Central memory CD4-positive, alpha-beta T cell (primary cell): ENCODE measurements around the gene THNSL1.
"Not testable (repeated sequence)": the region's sequence is repeated elsewhere in the genome, so short reads cannot be mapped to it uniquely, and the experiment has no call there.

Experiments
- DNase-seq: peaks from one replicate; pipeline ENCODE4 v3.0.0; 2022

THNSL1 gene

DNA sequence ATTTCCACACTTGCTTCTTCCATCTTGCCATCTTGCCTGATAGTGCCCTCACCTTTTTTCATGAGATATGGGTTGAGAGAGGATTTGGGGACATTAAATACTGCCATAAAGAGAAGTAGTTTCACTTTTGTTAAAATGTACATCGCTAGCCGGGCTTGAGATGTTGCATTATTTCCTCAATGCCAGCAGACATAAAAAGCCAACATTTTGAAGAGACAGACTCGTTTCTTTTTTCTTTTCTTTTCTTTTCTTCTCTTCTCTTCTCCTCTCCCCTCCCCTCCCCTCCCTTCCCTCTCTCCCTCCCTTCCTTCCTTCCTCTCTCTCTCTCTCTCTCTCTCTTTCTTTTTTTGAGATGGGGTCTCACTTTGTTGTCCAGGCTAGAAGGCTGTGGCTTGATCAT, 18.4 kb upstream of the THNSL1 start:
- no peak for DNase-seq

DNA sequence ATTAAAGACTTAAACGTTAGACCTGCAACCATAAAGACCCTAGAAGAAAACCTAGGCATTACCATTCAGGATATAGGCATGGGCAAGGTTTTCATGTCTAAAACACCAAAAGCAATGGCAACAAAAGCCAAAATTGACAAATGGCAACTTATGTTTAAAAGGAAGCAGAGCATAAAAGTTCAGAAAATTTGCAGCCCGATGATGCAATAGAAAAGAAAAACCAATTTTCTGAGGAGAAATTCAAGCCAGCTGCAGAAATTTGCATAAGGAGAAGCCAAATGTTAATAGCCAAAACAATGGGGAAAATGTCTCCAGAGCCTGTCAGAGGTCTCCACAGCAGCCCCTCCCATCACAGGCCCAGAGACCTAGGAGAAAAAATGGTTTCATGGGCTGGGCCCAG, 4.8 kb upstream of the THNSL1 start:
- DNase-seq: not testable (repeated sequence)

DNA sequence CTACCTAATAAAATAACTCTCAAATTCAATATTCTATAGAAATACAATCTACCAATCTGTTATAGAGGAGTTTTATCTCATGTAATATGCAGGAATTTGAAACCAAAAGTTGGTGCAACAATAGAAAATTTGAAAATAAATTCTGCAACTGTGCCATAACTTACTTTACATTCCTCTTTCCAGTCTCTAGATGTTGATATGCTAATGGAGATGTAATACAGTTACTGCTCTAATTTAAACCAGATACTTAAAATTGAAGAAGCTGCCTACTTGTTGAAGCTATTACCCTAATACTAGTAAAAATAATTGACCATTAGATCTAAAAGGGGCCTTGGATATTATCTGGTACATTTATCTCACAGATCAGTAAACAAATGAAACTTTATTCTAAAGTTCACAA, 1.8 kb upstream of the THNSL1 start:
- no peak for DNase-seq

DNA sequence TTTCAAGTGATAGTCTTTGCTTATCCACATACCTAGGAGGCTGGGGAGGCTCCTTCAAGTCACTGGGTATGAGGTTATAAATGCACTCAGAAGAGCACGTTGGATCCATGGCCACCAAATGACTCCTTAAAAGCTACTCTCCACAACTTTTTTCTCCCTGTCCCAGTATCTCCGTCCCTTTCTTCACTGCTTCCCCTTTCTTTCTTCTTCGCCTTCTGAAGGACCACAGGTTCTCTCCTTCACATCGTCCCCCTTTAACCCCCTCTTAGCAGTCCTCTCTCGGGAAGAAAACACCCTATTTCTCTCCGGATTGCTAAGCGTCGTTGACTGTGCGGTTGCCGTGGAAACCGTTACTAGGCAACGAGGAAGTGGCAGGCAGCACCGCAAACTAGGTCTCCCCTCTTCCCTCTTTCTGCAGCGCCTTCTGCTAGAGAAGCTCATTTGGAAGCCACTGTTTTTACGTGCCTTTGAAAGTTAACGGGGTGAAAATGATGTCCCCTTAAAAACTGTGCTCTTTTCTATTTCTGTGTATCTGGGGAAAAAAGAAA, 510 bp upstream of the THNSL1 start, which contains the start of gene ENKUR:
TSS of gene ENKUR (minus strand) at position 331 of the 548 bp plus-strand sequence. CDS start at position 109, 222 bp downstream.
- peak; percentile 94 for DNase-seq

DNA sequence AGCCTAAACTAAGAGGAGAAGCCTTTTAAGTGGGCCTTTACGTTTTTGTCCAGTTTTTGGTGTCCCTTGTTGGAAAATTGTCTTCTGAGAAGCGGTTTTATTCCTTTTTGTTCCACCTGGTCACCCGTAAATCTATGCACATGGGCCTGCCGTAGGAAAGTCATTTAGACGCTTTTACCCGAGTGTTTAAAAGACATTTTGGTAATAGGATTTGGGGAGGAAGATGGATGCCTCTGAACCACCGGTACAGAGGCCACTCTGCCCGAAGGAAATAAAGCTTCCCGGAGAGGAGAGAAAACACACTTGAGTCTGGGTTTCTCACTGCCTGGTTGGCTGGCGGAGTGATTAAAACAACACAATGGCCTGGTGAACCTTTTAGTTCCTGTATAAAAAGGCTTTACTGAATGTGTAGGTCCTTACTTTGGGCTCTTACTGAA, 760 bp downstream of the THNSL1 start:
- DNase-seq: no peak

DNA sequence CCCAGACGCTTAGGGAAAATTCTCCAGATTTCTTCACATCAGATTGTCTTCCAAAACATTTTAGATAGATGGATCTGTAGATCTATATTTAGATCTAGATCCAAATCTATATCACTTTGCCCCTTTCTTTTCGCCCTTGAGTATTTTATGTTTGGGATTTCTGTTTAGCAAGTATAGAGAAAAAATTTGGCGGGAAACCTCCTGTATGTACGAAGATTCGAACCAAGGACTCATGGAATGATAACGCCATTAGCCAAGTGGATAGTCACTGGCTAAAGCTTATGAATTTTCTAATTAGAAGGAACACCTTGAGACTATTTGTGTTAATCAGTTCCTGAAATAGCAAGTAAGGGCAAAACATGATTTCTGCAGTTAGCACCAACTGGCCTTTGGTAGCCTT, 1.2 kb downstream of the THNSL1 start:
- no peak for DNase-seq

DNA sequence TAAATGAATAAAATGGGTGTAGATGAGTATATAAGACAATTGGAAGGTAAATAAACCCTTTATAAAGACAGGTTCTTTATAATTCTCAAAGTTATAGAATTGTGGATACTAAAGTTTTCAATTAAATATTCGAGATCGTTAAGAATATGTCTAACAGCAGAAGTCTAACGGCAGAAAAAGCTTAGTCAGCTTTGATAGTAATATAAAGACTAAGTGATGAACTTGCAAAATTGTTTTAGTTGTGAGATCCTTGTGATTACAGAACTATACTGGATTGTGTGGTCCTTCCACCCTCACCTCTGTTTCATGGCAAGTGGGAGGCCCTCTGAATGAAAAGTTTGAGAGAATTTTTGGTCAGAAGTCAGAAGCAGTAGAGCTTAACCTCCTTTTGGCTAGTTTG, 2.3 kb downstream of the THNSL1 start:
- no peak for DNase-seq

DNA sequence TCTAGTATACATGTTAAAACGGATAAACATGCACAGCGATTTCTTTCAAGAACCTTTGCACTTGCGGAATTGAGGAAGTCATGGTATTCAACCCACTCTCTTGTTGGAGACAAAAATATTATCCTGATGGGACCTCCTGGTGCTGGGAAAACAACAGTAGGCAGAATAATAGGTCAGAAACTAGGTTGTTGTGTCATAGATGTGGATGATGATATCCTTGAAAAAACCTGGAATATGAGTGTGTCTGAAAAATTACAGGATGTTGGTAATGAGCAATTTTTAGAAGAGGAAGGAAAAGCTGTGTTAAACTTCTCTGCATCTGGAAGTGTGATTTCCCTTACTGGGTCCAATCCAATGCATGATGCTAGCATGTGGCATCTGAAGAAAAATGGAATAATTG, 6.9 kb downstream of the THNSL1 start:
- DNase-seq: no peak

DNA sequence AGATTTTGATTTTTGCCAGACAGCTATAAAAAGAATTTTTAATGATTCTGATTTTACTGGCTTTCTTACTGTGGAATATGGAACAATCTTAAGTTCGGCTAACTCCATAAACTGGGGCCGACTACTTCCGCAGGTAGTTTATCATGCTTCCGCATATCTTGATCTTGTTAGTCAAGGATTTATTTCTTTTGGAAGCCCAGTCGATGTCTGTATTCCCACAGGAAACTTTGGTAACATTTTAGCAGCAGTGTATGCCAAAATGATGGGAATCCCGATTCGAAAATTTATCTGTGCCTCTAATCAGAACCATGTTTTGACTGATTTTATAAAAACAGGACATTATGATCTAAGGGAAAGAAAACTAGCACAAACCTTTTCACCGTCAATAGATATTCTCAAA, 8.1 kb downstream of the THNSL1 start:
- no peak for DNase-seq

DNA sequence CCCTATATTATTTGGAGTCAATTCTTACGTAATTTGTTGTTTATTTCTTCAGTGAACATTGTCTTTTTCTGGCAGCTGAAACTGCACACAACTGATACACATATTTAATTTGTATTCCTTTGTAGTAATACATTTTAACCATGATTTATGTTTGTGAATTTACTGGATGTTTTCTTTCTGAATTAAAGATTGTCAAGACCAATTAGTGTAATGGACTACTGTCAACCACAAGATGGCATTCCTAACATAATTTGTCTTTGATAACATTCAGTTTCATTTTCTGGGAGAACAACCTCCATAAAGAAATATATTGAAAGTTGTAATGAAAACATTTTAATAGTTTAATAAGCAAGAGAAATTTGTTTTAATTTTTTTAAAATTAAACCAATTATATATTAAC, 10.1 kb downstream of the THNSL1 start:
- DNase-seq: no peak

DNA sequence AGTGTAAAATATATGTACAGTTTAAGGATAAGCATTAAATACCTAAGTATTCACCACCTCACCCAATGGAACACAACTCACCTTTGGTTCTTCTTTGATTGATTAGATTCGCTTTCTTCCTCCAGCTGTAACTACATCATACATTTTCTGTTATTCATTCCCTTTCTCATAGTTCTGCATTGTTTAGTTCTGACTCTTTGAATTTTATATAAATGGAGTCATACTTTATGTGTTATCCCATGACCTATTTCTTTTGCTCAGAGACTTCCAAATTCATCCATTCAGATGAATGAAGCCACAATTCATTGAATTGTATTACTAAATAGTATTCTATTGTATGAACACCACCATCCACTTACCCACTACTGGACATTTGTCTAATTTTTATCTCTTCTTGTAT, 12.3 kb downstream of the THNSL1 start:
- DNase-seq: no peak

DNA sequence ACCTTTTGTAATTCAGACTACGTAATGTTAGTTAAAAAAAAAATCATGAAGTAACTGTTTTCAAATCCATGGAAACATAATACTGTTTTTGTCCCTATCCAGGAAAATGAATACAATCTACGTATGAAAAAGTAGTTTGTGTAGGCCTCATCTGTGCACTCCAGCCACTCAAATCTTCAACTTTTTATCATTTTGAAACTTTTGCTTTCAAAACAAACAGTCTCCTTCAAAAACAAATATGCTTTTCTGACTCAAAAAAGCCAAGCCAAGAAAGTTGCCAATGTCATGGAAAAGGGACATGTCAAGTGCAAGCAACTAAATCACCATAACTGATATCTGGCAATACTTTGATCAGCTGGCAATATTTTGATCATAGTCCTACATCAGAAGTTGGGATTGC, 13.1 kb downstream of the THNSL1 start:
- DNase-seq: no peak

DNA sequence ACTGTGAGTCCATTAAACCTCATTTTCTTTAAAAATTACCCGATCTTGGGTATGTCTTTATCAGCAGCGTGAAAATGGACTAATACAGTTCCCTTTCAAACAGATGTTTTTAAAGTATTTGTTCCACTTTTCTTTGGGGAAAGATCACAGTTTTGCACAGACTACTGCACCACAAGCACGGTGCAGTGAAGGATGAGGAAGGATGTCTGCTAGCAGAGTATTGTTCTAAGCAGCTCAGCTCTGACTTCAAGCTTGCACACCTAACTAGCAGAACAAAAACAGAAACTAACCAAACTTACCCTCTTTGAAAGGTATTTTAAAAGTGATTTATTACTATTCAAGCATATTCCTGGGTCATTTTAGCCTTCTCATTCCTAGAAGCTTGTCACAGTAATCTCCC, 20.0 kb downstream of the THNSL1 start:
- DNase-seq: no peak

DNA sequence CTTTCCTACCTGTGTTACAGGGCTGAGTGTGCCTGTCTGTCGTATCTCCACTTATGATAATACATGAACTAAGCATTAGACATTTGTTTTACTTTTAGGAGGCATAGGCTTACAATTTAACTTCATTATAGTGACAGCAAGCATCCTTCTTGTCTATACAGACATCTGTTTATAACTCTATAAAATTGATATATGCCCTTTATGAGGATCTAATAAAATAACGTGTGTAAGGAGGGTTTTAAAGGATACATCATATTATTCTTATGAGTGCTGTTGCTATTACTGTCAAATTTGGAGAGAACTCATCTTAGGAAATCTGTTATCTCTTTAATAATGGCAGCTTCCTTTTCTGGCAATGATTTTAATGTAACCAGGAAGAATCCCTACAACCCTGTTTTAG, 21.9 kb downstream of the THNSL1 start:
- DNase-seq: no peak

DNA sequence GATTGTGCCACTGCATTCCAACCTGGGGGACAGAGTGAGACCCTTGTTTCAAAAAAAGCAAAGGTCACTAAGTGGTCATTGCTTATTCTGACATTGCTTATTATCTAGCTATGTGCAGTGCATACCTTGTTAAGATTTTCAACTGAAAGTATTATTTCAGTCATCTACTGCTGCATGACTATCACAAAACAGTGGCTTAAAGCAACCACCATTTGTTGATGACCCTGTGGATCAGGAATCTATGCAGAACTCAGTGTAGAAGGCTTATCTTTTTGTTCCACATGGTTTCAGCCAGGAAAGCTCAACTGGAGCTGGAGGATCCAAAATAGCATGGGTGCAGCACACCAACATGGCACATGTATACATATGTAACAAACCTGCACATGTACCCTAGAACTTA, 23.1 kb downstream of the THNSL1 start:
- no peak for DNase-seq

DNA sequence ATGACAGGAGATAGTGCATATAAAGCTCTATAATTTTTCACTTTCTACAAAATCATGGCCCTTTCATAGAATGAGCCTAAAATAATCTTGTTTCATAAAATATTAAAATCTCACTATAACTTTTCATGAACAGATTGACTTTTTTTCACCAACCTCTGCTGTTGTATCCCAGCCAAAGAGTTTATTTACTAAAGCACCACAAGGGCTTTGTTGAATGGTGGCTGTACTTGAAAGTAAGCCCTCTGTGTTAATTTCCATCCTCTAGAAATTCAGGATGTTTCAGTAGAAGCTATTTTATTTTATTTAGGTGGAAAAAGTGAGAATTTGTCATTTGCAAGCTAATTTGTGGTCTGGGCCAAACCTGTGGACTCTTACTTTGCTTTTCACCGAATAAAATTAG, 30.2 kb downstream of the THNSL1 start:
- DNase-seq: no peak

DNA sequence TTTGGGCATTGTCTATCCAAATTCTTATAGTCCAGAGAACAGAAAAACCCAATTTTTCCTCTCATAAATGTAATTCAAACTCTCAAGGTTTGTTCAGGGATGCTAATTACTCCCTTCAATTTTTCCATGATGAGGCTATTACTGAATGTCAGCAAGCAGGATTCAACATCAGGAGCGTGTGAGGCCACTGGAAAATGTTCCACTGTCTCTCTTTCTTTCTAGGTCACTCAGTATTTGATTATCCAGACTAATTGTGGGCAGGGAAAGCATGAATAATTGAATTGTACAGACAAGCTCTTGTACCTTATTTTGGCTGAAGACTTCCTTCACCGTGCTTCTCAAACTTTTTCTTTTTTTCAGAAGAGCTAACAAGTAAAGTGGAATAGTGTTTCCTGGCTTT, 30.7 kb downstream of the THNSL1 start:
- DNase-seq: no peak

DNA sequence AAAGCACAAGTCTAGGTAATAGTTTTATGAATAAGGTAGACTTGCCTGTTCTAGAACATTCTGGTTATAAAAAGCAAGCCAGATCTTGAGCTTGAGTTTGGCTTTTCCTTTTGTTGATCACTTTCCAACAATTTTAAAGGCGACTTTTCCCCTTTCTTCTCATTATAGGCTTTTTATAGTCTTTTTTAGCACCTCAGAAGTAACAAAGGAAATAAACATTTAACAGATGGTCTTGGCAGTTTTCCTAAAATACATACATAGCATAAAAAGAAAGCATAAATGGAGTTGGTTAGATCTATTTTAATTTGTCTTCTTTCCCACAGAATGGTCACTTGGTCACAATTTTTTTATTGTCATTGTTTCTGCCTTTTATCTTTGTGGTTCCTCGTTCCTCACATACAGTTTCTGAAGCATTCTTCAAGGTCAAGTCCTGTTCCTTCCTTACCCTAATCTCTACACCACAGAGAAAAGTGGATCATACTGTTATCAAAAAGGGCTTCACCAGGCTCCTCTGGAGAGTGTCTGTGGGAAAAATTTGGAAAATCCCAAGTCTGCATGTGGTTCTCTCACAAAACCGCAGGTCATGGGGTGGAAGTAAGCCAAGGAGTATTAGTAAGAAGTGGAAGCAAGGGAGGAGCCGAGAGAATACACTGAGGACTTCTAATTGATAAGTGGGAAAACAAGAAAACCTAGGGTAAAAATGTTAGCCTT, 31.3 kb downstream of the THNSL1 start:
- no peak for DNase-seq

DNA sequence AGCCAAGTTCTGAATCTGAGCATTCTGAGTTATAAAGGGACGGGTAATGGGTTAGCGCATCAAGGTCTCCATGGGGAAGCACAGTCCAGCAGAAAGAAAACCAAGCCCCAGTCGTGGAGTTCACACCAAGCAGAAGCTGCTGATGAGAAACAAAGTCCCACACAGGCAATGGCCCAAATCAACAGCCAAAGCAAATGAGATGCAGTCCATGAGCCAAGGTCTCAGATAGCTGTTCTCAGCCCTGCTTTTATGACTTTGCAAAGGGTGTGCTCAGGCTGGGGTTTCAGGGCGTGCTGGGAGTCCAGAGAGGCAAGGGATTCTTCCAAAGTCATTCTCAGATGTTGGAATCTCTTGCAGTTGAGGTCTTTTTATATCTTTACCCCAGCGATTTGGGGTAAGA, 32.0 kb downstream of the THNSL1 start:
- DNase-seq: no peak

DNA sequence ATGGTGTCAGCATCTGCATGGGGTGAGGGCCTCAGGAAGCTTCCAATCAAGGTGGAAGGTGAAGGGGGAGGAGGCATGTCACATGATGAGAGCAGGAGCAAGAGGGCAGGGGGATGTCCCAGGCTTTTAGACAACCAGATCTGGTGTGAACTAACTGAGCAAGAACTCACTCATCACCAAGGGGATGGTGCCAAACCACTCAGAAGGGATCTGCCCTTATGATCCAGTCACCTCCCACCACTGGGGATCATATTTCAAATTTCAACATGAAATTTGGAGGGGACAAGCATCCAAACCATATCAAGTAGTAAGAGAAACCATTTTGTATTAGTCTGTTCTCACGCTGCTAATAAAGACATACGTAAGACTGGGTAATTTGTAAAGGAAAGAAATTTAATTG, 33.6 kb downstream of the THNSL1 start:
- DNase-seq: no peak

DNA sequence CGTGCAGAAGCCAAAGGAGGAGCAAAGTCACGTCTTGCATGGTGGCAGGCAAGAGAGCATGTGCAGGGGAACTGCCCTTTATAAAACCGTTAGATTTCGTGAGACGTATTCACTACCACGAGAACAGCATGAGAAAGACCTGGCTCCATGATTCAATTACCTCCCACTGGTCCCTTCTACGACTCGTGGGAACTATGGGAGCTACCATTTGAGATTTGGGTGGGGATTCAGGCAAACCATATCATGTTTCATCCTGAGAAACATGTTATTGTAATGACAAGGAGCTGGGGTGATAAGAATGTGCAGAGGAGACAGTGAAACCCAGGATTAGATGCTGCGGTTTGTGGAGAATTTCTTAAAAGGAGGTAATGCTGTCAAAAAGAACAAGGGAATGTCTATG, 34.0 kb downstream of the THNSL1 start:
- no peak for DNase-seq

DNA sequence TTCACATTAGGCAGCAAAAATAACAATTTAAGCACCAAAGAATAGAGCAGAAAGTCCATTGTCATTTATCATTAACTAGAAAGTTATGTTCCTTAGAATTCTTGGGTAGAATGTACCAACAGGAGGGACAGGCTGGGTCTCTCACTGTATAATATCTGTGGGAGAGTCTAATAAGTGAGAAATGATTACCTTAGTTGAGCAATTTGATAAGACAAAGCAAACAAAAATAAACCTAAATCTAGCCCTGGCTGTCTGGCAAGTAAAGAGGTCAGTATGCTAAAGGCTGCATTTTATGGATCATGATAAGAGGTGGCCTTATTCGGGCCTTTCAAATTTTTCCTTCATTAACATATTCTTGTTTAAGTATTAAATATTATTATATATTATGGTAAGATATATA, 35.6 kb downstream of the THNSL1 start:
- DNase-seq: no peak

DNA sequence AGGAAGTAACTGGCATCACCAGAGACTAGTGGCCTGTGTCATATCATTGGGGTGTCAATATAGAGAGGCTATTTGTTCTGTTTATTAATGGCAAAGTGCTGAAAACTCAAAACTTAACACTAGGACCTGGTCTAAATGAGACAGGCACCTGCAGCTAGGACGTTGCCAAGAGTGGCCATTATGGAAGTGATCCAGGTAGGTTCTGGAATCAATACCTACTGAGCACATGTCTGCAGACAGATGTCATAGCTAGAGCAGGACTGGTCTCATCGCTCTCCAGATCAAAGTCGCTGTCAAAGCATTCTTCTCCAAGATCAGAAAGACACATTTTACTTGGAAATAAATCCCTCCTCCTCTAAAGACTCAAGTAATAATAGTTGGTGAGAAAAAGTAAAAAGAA, 40.3 kb downstream of the THNSL1 start:
- DNase-seq: no peak

DNA sequence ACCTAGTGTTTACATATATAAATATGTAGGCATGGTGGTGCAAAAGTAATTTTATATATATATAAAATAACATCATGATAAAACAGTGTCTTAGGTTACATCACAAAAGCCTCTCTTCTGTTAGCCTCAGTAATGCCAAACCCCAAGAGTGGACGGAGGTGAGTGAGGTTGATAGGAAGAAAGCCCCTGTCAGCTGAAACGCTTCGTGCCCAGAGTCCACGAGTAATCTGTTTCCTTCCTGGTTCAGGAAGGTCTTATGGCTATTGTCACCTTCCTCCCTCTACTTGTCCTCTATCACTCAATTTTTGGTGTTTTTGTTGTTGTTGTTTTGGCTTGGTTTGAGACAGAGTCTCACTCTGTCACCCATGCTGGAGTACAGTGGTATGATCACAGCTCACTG, 41.5 kb downstream of the THNSL1 start:
- DNase-seq: no peak

DNA sequence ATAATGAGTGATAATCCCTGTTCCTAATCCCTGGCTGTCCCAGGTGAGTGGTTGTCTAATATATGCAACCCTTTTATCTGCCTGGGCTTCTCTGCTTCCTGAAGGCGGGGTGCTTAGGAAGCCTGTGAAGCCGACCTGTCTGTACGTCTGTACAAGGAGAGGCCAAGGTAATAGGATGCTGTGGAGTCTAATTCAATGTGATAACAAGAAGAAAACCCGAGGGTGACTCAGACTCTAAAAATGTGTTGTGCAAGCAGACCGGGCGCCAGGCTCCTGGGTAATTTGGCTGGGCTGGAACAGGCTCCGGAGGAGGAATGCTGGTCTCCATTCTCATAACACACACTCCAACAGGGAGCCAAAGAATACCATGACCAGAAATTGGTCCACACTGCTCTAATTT, 43.6 kb downstream of the THNSL1 start:
- no peak for DNase-seq
